ENCODE measurements around the gene NCL.

Gene NCL

DNA sequence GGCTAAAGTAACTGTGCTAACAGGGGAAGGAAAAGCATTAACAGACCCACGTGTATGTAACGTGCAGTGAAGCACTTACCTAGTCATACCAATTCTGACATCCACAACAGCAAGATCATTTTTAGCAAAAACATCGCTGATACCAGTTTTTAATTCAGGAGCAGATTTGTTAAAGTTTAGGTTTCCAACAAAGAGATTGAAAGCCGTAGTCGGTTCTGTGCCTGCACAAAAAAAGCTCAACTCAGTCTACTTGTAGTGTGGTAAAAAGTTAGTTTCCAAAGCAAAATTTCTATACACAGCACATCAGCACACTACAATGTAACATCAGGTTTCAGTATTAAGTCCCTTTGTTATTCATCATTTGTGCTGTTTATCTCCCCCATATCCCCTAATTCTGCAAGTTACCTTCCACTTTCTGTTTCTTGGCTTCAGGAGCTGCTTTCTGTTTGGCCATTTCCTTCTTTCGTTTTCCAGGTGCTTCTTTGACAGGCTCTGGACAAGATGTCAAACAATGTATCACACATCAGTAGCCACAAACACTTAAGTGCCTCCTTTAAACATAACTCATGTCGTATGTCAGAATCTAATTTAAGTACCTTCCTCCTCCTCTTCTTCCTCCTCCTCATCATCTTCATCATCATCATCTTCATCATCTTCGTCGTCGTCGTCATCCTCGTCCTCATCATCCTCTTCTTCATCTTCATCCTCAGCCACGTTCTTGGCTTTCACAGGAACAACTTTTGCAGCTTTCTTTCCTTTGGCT is 4.0 kb downstream of the NCL start:
- no peak overlapping the region for H3K27ac ChIP-seq
- no peak for TF ChIP-seq ZFX (IDR thresholded peaks at IDR 0.05)
- TF ChIP-seq, protein P1, sequence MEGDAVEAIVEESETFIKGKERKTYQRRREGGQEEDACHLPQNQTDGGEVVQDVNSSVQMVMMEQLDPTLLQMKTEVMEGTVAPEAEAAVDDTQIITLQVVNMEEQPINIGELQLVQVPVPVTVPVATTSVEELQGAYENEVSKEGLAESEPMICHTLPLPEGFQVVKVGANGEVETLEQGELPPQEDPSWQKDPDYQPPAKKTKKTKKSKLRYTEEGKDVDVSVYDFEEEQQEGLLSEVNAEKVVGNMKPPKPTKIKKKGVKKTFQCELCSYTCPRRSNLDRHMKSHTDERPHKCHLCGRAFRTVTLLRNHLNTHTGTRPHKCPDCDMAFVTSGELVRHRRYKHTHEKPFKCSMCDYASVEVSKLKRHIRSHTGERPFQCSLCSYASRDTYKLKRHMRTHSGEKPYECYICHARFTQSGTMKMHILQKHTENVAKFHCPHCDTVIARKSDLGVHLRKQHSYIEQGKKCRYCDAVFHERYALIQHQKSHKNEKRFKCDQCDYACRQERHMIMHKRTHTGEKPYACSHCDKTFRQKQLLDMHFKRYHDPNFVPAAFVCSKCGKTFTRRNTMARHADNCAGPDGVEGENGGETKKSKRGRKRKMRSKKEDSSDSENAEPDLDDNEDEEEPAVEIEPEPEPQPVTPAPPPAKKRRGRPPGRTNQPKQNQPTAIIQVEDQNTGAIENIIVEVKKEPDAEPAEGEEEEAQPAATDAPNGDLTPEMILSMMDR (conservative IDR thresholded peaks at IDR 0.05): no peak

DNA sequence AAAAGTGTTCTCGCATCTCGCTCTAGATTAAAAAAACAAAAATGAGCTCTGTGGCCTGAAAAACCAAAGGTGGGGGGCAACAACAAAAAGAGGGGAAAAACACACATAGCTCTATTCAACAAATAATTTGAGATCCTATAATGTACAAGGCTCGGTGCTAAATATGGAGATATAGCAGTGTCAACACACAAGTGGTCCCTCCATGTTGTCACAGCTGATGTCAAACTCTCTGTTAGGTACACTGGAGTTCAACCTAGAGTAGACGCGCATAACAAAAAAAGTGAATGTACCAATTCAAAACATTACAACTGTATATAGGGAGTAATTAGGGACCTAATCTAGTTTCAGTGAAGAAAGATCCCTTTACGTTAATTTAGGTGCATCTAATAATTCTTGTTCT is 5.9 kb downstream of the NCL start:
- no peak overlapping the region for H3K27ac ChIP-seq
- no peak for TF ChIP-seq ZFX (IDR thresholded peaks at IDR 0.05)

DNA sequence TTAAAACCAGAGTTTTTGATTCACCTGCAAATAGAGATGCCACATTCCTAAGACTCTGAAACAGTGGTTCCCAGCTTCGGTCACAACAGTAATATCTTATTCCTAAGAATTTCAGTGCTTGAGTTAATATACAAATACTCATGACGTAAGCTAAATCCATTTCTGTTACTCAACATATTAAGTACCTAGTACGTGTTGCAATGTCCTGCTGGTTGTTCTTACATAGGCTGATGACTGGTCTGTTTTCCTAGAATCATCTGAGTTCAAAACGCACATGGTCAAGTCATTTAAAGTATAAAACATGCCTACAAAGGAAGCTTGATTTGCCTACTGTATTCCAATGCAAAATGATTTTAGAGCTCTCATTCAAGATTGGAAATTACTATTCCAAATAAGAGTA is 7.2 kb downstream of the NCL start:
- no peak overlapping the region for H3K27ac ChIP-seq
- TF ChIP-seq, protein P1 (conservative IDR thresholded peaks at IDR 0.05): no peak
- no peak for TF ChIP-seq ZFX (IDR thresholded peaks at IDR 0.05)

DNA sequence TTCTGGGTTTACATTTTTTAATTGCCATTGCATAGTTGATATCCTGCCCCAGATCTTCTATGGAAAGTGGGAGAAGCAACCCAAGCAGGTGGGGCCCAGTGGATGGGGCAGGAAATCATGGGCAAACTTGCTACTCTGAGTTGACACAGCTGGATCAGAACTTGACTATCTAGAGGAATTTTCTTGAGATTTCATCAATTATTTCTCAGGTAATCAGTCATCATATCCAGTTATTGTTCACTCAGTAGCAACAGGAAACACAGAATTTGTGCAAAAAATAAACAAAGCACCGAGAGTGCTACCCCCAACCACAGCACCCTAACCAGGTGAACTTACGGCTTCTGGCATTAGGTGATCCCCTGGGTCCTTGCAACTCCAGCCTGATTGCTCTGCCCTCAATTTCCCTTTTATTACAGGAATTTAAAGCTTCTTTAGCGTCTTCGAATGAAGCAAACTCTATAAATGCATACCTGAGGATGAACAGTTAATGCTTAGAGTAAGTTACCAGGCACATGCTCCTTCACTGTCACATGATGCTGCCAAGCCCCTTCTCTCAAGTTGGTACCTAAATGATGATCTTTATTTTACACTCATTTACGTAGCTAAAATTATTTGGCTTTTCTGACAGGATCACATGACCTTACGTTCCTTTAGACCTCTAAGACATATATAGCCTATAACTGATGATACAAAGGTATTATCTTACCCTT is 7.8 kb downstream of the NCL start:
- TF ChIP-seq, protein P1 (conservative IDR thresholded peaks at IDR 0.05): no peak
- TF ChIP-seq ZFX (IDR thresholded peaks at IDR 0.05): no peak
- no peak overlapping the region for H3K27ac ChIP-seq

DNA sequence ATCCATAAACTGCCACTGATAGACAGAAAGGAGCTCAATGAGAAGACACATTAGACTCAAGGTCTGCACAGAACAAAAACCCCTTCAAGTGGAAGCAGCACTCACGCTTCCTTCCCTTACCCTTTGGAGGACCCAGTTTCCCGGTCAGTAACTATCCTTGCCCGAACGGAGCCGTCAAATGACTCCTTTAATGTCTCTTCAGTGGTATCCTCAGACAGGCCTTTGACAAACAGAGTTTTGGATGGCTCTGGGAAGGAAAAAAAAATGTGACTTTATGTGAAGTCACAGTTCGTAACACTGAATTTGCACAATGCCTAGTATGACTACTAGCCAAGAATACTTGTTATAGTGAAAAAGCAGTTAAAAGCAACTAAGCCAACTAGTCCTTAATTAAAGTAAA is 8.4 kb downstream of the NCL start:
- no peak overlapping the region for H3K27ac ChIP-seq
- TF ChIP-seq, protein P1 (conservative IDR thresholded peaks at IDR 0.05): no peak

DNA sequence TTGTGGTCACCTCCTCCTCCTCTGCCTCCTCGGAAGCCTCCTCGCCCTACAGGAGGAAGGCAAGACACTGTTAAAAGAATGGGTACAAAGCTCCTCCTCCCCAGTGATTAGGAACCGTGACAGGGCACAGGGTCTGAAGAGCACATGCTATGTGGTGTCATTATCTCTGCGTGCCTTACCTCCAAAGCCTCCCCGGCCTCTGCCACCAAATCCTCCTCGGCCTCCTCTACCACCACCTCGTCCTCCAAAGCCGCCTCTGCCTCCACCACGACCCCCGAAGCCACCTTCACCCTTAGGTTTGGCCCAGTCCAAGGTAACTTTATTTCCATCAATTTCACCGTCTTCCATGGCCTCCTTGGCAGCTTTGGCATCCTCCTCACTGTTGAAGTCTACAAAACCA is 9.1 kb downstream of the NCL start:
- no peak overlapping the region for H3K27ac ChIP-seq
- TF ChIP-seq ZFX (IDR thresholded peaks at IDR 0.05): no peak
- TF ChIP-seq, protein P1 (conservative IDR thresholded peaks at IDR 0.05): no peak

DNA sequence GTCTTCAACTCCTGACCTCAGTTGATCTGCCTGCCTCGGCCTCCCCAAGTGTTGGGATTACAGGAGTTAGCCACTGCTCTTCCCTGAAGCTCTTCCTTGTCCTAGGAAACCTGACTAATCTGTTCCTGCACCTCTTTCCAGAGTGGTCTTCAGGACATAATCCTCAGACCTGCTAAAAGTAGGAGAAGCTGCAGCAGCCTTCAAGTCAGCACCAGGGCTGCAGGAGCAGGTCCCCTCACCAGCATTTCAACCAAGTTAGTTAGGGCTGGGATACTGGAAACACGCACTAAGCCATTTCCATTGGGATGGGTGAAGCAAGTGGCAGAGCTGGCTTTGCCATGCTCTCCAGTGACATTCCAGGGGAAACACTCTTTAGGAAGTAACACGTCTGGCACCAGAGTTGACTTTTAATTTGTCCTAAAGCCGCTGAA is 9.9 kb downstream of the NCL start:
- no peak for TF ChIP-seq ZFX (IDR thresholded peaks at IDR 0.05)
- TF ChIP-seq, protein P1 (conservative IDR thresholded peaks at IDR 0.05): no peak
- no peak overlapping the region for H3K27ac ChIP-seq

All from C4-2B (cell line).